Stimulated activated CD8-positive, alpha-beta memory T cell treated with anti-CD3 and anti-CD28 coated beads, Interleukin-7, amount 100 ng/mL, for 48 hours (primary cell): ENCODE data around the gene IPO11.
"Not testable (repeated sequence)": the region's sequence is repeated elsewhere in the genome, so short reads cannot be mapped to it uniquely, and the experiment has no call there.

ENCODE experiments used
- DNase-seq, 2 donors: peaks; one replicate each; pipeline ENCODE4 v3.0.0-alpha.2; 2020; ENCODE audit warnings: low read depth in 1 of 2; ENCODE audit errors: extremely low read depth in 1 of 2

IPO11 gene

DNA sequence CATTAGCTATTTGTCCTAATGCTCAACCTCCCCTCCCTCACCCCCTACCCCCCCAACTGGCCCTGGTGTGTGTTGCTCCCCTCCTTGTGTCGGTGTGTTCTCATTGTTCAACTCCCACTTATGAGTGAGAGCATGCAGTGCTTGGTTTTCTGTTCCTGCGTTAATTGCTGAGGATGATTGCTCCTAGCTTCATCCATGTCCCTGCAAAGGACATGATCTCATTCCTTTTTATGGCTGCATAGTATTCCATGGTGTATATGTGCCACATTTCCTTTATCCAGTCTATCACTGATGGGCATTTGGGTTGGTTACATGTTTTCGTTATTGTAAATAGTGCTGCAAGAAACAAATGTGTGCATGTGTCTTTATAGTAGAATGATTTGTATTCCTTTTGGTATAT lies 153.2 kb downstream of the IPO11 start:
- not testable (repeated sequence) for DNase-seq

DNA sequence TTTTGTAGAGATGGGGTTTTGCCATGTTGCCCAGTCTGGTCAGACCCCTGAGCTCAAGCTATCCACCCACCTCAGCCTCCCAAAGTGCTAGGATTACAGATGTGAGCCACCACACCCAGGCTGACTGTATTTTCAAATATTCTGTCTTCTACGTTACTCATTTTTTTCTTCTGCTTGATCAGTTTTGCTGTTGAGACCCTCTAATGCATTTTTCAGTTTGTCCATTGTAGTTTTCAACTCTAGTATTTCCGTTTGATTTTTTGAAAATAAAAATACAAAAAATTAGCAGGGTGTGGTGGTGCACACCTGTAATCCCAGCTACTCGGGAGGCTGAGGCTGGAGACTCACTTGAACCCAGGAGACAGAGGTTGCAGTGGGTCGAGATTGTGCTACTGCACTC lies 155.6 kb downstream of the IPO11 start:
- DNase-seq = no peak

DNA sequence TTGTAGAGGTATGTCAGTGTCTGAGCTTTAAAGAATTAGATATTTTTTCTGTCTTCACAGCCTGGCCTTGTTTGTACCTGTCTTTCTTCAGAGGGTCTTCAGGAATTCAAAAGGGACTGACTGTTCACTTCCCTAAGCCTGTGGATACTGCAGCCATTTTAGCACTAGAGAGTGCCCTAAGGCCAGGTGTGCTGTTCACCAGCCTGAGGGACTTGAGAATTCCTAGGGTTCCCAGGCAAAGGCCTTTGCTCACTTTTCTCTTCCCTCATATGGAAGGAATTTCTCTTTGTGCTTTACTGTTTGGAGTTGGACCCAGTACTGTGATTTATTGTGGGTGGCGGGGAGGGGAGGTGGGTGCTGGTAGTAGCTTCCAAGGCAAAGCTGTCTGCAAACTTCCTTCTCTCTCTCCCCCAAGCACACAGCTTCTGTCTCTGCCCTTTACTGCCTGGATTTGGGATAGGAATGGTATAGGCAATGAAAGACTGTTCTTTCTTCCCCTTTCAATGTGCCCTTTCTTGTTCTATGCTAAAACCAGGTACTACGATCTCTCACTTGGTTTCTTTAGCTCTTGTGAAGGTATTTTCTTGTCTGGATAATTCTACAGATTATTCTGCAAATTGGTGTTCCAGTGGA lies 156.4 kb downstream of the IPO11 start:
- DNase-seq = no peak

DNA sequence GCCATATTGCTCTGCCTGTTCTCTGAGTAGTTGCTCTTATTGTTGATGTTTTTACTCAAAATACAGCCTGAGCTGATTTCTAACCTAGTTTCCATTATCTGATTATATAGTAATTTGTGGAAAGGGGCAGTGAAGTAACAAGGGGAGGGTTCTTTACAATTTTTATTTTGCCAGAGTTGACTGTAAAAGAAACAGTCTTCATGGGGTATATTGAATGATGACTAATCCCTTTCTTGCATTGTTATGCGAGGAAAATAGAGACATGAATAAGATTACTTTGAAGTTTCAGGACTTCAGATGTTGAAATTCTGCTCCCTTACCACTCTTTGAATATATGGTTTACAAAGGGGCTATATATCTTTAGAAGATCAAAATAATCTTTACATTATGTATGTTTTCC lies 156.9 kb downstream of the IPO11 start:
- DNase-seq = no peak

DNA sequence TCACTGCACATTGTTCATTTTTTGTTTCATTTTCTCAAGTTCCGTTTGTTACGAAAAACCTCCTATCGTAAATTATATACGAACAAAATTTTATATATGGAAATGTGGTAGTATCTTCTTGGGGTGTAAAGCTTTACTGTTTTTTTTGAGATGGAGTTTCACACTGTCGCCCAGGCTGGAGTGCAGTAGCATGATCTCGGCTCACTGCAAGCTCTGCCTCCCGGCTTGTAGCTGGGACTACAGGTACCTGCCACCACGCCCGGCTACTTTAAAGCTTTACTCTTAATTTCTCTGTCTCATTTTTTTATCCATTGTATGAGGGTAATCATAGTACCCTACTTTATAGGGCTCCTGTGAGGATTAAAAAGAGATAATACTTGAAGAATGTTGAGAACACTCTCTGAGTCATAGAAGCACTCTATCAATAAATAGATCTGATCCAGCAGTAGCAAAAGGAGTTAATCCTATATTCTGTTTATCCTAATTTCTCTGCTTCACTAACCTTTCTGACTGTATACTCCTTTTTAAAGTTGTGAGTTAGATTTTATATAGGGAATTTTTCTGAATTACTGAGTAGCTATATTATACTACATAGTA lies 160.5 kb downstream of the IPO11 start:
- DNase-seq = no peak

DNA sequence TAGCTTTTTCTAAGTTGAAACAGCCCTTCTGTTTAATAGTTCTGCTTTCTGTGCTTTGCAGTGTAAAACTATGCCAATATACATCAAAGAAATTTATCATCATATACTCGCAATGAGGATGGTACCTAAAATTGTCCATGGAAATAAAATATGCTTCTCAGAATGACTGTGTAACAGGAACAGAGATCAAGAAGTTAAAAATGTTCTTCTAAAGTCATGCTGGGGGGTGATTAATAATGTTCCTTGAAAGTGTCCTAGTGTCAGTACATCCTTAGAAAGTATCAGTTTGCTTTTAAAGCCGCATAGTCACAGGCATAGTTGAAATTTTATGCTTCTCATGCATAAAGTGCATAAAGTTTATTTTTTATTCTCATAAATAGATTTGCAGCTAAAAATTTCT lies 162.0 kb downstream of the IPO11 start:
- no peak for DNase-seq

DNA sequence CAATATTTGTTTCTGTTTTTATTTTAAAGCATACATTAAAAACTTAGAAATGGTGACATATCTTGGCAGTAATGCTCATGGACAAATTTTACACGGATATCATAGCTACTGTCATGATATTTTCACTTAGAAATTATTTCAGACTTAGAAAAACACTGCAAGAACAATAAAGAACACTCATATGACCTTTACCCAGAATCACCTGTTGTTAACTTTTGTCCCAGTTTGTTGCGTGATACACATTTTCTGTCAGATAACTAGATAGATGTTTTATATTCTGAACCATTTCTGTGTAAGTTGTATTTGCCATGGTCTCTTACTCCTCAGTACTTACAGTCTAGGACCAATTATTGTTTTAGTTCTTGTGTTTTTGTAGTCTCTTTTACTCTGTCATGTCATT lies 162.5 kb downstream of the IPO11 start:
- DNase-seq = no peak

DNA sequence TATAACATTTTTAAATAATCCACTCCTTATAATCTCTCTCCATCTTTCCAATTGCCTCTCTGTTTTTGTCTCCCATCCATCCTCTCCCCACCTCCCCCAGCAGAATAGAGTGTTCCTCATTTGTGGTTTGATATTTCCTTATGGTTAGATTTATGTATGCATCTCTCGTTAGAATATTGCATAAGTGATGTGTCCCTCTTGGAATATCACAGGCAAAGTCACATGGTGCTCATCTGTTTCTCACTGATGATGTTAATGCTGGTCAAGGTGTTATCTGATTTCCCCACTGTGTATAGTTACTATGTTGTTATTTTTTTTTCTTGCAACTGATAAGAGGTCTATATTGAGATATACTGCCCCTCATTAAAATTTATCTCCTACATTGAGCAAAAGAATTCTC lies 162.9 kb downstream of the IPO11 start:
- DNase-seq = no peak

DNA sequence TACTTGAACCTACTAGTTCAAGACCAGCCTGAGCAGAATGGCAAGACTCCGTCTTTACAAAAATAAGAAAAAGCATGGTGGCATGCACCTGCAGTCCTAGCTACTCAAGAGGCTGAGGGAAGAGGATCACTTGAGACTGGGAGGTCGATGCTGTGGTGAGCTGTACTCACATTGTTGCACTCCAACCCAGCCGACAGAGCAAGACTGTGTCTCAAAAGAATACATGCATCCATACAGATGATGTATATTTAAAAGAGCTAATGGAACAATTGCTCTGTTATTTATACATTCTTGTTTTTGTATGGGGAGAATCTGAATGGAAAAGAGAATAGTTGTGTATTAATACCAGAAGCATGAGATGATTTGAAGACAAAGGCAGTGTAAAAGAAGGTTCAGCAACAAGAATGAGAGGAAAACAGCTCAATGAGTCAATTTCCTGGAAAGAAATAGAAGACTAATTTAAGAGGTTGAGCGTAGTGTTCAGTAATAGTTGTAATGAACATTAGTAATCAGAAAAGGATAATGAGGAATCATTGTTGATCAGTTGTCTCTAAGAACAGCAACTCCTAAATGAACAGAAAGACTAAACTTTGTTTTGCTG lies 164.1 kb downstream of the IPO11 start:
- no peak for DNase-seq

DNA sequence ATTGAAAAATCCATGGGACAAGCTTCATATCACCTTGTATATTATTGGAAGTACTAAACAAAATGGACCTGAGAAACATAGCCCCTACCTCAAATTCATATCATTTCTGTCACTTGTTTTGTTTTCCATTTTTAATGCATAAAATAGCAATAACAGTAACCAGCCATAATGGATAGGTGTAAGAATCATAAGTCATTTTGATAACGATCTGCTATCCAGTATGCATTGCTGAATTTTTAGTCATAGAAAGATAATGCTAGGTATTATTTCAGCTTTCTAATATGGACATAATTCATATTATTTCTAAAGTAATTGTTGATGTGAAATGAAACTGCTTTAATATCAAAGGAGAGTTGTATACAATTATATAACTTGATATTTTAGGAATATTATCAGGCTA lies 164.9 kb downstream of the IPO11 start:
- no peak for DNase-seq

DNA sequence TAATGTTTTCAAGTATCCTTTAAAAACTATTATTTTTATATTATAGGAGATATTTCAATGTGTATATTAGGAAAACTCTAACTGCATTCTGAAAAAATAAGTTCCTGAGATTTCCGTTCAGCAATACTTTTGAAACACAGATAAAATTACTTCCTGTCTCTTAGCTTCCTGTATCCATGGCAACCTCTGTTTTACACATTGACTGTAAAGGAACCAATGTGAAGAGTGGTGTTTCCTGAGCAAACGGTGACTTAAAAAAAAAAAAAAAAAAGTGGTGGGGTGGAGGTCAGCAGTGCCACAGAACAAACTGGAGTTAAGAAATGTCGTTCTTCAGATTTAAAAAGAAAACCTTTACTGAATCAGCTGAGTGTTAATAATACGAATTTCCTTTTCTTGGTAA lies 166.0 kb downstream of the IPO11 start, which contains the start of gene LRRC70:
Gene LRRC70, plus strand, starts transcription at position 280 of the 400 bp plus-strand sequence. CDS start 620 bp downstream, outside the sequence.
- DNase-seq = no peak

DNA sequence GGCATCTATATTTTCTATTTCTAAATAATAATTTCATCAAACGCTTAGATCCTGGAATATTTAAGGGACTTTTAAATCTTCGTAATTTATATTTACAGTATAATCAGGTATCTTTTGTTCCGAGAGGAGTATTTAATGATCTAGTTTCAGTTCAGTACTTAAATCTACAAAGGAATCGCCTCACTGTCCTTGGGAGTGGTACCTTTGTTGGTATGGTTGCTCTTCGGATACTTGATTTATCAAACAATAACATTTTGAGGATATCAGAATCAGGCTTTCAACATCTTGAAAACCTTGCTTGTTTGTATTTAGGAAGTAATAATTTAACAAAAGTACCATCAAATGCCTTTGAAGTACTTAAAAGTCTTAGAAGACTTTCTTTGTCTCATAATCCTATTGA lies 167.2 kb downstream of the IPO11 start:
- no peak for DNase-seq

DNA sequence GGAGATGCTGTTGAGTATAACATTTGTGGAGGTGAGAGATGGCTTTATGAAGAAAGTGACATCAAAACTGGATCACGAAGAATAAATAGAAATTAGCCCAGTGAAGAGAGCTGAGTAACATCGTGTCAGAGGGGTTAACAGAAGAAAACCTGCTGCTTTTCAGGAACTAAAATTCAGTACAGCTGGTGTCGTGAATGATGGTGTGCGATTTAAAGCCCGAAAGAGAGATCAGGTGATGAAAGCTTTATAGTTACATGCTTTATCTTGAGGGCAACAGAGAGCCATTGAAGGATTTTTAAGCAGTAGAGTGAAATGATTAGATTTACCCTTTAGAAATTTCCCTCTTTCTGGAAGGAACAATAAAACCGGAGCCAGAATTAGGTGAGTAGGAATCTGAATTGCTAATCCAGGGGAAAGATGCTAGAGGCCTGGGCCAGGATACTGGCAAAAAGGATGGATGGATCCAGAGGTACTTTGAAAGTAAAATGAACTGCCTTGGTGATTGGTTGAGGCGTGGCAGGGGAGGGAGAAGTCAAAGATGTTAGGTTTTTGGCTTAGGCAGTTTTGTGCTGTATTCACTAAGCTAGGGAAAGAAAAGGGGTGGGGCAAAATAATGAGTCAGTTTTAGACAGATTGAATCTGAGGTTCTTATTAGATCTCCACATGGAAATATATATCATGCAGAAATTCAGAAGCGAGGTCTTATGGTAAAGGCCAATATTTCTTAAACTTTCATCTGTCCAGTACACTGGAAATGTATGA lies 169.5 kb downstream of the IPO11 start:
- no peak for DNase-seq

DNA sequence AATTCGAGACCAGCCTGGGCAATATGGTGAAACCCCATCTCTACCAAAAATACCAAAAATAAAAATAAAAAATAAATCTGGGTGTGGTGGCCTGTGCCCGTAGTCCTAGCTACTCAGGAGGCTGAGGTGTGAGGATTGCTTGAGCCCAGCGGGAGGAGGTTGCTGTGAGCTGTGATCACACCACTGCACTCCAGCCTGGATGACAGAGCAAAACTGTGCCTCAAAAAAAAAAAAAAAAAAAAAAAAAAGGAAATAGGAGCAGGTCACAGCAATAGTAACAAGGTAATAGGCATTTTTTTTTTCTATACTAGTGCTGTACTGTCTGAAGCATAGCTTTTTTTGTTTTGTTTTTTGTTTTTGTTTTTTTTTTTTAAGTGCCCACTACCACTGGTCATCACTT lies 171.8 kb downstream of the IPO11 start:
- DNase-seq = no peak

DNA sequence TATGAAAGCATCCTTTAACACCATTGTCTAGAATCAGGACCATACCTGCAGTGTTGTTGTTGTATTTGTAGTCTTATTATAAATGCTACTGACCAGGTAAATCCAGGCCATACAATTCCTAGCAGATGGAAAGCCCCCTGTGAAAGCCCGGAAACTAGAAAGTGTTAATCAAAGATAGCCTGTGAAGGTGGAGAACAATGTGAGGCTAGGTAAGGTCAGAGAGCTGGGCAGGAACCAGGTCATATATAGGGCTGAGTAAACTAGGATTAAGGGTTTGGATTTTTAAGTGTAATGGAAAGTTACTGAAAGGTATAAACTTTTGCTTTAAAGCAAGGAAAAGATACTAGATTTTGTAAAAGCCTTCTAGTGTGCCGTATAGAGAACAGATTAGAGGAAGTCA lies 172.7 kb downstream of the IPO11 start:
- DNase-seq = no peak

DNA sequence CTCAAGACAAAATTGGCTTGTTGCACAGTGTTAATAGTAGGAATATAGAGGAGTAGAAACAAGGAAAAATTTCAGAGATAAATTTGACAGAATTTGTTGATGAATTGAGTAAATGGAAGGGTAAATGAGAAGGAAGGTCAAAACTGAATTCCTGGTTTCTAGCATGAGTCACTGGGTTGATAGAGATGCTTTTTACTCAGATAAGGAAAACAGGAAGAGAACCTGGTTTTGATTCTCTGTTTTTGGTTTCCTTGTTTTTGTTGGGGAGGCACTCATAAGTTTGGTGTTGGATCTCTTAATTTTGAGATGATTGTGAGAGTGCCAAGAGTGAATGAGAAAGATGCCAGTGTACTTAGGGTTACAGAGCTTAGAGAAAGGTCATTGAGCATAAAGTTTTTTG lies 173.2 kb downstream of the IPO11 start:
- no peak for DNase-seq

DNA sequence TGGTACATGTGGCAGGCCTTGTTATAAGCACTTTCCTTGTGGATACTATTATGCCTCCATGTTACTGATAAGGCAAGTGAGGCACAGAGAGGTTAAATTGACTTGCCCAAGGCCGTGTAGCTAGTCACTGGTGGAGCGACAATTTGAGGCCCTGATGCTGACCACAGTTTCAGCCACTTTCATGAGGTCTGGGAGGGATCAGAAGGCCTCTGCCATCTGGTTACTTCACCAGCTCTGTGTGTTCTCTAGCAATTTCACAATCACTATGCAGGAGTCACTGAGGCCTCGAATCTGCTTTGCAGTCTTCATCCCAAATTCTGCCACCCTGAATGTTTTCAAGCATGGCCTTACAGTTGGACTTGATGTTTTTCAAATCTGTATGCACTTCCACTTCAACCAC lies 175.2 kb downstream of the IPO11 start:
- DNase-seq = no peak

DNA sequence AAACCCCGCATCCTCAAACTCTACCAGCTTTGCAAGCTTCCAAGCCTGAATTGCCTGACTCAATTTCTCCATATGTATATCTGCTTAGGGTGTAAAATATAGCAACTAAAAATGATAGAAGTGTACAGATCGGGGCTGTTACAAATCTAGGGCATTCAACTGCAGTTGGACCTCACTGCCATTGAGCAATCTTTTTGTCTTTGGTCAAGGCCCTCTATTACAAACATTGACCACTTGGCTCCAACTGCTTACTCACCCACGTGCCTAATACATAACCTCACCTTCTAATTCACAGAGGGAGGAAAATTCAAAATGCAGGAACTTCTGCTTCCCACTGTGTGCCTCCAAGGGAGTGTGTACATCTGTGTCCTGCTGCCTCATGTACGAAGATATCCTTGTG lies 176.1 kb downstream of the IPO11 start:
- DNase-seq = no peak

DNA sequence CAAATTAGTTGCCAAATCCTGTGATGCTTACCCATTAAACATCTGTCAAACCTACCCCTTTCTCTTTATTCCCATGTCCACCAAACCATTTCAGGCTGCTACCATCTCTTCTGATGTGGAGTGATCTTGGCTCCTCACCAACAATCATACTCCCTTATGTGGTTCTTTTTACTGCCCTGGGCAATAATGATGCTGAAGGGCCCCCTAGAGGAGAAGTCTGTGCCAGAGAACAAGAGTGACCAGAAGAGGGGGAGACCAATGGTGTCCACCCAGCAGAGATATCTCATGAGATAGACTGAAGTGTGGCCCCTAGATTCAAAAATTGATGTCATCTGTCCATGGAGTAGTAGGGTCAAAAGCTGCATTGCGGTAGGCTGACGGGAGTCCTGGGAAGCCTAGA lies 176.9 kb downstream of the IPO11 start:
- DNase-seq = no peak

DNA sequence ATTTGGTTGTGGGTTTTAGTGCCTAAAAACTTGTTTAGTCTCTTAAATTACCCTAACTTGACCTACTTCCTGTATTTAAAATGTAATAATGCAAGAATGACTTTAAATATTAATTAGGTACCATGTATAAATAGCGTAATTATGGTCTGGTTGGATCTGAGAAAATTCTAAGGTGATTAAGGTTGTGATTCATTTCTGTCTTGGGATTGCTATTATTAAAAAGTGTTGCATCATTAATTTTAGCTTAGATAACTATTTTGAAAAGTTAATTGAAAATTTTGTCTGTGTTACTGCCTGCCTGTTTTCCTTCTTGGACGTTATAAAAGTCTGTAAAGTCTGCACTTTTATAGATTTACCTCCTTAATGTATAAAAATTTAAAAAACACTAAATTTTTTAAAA lies 177.8 kb downstream of the IPO11 start:
- DNase-seq = no peak

DNA sequence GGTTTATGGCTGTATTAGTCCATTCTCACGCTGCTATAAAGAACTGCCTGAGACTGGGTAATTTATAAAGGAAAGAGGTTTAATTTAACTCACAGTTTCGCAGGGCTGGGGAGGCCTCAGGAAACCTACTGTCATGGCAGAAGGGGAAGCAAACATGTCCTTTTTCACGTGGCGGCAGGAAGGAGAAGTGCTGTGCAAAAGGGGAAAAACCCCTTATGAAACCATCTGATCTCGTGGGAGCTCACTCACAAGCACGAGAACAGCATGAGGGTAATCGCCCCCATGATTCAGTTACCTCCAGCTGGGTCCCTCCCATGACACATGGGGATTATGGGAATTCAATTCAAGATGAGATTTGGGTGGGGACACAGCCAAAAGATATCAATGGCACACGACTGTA lies 180.0 kb downstream of the IPO11 start:
- DNase-seq = no peak

DNA sequence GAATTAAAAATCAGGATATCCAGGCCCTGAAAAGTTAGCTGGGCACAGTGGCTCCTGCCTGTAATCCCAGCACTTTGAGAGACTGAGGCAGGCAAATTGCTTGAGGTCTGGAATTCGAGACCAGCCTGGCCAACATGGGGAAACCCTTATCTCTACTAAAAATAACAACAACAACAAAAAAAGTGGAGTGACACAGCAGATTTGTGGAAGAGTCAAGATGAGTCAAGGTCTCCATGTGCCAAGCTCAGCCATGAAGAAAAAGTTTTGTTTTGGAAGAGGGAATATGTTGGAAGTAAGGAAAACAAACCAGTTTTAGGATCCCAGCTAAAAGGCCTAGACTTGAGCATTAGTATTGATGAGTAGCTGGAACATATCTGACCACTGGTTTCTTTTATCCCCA lies 180.8 kb downstream of the IPO11 start:
- DNase-seq = no peak
